ENCODE results near the gene MYO1H.

MYO1H gene

GRCh38 chr12:109475121-109475520, 127.4 kb downstream of the MYO1H start:
- no peak for DNase-seq

- DNase-seq = no peak
Measured at GRCh38 chr12:109475993-109476806, 128.5 kb downstream of the MYO1H start.

GRCh38 chr12:109476807-109477184, 129.1 kb downstream of the MYO1H start:
- no peak for DNase-seq

- DNase-seq = peak; percentile 81
Measured at GRCh38 chr12:109477185-109477962, 129.7 kb downstream of the MYO1H start, which contains the start of the genes KCTD10 and UBE3B. Gene KCTD10, minus strand, starts transcription at chr12:109477300. Its CDS starts 38 bp downstream, at chr12:109477262. Gene UBE3B, plus strand, starts transcription at chr12:109477634. Its CDS starts 5,918 bp downstream, at chr12:109483552.

- no peak for DNase-seq
Measured at GRCh38 chr12:109477963-109478315, 130.2 kb downstream of the MYO1H start.

GRCh38 chr12:109479761-109480160, 132.1 kb downstream of the MYO1H start:
- DNase-seq = no peak

- no peak for DNase-seq
Measured at GRCh38 chr12:109480356-109480755, 132.7 kb downstream of the MYO1H start.

- DNase-seq = no peak
Measured at GRCh38 chr12:109481863-109482262, 134.2 kb downstream of the MYO1H start.

- no peak for DNase-seq
Measured at GRCh38 chr12:109482491-109482890, 134.8 kb downstream of the MYO1H start.

GRCh38 chr12:109482894-109483293, 135.2 kb downstream of the MYO1H start:
- DNase-seq = no peak

GRCh38 chr12:109483346-109483745, 135.6 kb downstream of the MYO1H start:
- DNase-seq = no peak

- no peak for DNase-seq
Measured at GRCh38 chr12:109485201-109485600, 137.5 kb downstream of the MYO1H start.

- DNase-seq = no peak
Measured at GRCh38 chr12:109487181-109488050, 139.7 kb downstream of the MYO1H start.

GRCh38 chr12:109488051-109488665, 140.5 kb downstream of the MYO1H start:
- DNase-seq = no peak

GRCh38 chr12:109489016-109489954, 141.6 kb downstream of the MYO1H start:
- DNase-seq = no peak

- DNase-seq = no peak
Measured at GRCh38 chr12:109489955-109490565, 142.4 kb downstream of the MYO1H start.

- DNase-seq = no peak
Measured at GRCh38 chr12:109491671-109492070, 144.0 kb downstream of the MYO1H start.

GRCh38 chr12:109492371-109492770, 144.7 kb downstream of the MYO1H start:
- no peak for DNase-seq

GRCh38 chr12:109493090-109493489, 145.4 kb downstream of the MYO1H start:
- no peak for DNase-seq

- no peak for DNase-seq
Measured at GRCh38 chr12:109493938-109494337, 146.2 kb downstream of the MYO1H start.

- DNase-seq = no peak
Measured at GRCh38 chr12:109494348-109494881, 146.7 kb downstream of the MYO1H start.
